Kidney (tissue), 14 donors: ENCODE measurements around the gene AFF3. TPM values are rescaled to one million over a fixed set of nuclear protein-coding genes. Genes with fewer than 3 reads are reported as not detected.

ENCODE experiments used
- DNase-seq, 5 donors: peaks; one replicate each; pipeline ENCODE4 v3.0.0-alpha.2; 2013 to 2020
- FAIRE-seq: peaks from 2 replicates; lab custom pipeline; 2012; peaks lifted over from hg19 to GRCh38; lab: Jason Lieb, UNC
- H3K27ac ChIP-seq, 2 donors: one replicate each; pipeline ENCODE4 v1.7.0; 2013; ENCODE audit warnings: low read depth in 2 of 2, low read length in 2 of 2, inconsistent platforms in 1 of 2
- H3K27me3 ChIP-seq: one replicate; pipeline ENCODE4 v1.7.1; 2013; ENCODE audit warnings: low read length, inconsistent platforms; ENCODE audit not compliant: control insufficient read depth, insufficient read depth
- H3K36me3 ChIP-seq, 3 donors: one replicate each; pipeline versions ENCODE4 v1.7.0 to v1.7.1; 2013; ENCODE audit warnings: low read length in 3 of 3, control low read depth in 1 of 3, inconsistent platforms in 1 of 3; ENCODE audit not compliant: insufficient read depth in 3 of 3, control insufficient read depth in 2 of 3
- H3K4me1 ChIP-seq, 3 donors: one replicate each; pipeline versions ENCODE4 v1.7.0 to v1.7.1; 2013; ENCODE audit warnings: low read length in 3 of 3, inconsistent platforms in 1 of 3, low read depth in 1 of 3; ENCODE audit not compliant: control insufficient read depth in 2 of 3, insufficient read depth in 2 of 3
- H3K4me3 ChIP-seq, 3 donors: one replicate each; pipeline versions ENCODE4 v1.7.0 to v1.8.1; 2013; ENCODE audit warnings: low read length in 3 of 3, control low read depth in 1 of 3, inconsistent platforms in 1 of 3
- H3K9ac ChIP-seq, 3 donors: one replicate each; pipeline versions ENCODE4 v1.7.0 to v1.7.1; 2013; ENCODE audit warnings: low read length in 3 of 3, control low read depth in 1 of 3, inconsistent platforms in 1 of 3
- H3K9me3 ChIP-seq, 3 donors: one replicate each; pipeline versions ENCODE4 v1.7.0 to v1.7.1; 2013; ENCODE audit warnings: low read length in 3 of 3, control low read depth in 1 of 3, inconsistent platforms in 1 of 3; ENCODE audit not compliant: control insufficient read depth in 2 of 3, insufficient read depth in 1 of 3
- intact Hi-C: fragments of 100-400 bp; cut with DNase I; formaldehyde crosslinking; loops from one replicate; pipeline ENCODE4 v1.11.1; 2022
- polyA plus RNA-seq: library from polyadenylated mRNA; stranded (reverse); fragments of 350-450 nt; fragmentation: Illumina TruSeq; extraction: RNeasy Lipid Tissue Mini Kit (QIAGEN cat#74804); gene quantifications from one replicate; pipeline ENCODE4 v1.2.3, GENCODE V29; 2014; ENCODE audit warnings: low read depth, low replicate concordance; ENCODE audit not compliant: insufficient read depth
- total RNA-seq: library from RNA; stranded (reverse); fragmentation: NEBNext Ultra II Directional; extraction: Animal tissue kit (Norgen Biotek cat#: 25700); gene quantifications from one replicate; pipeline ENCODE4 v1.2.1, GENCODE V29; 2021
- TF ChIP-seq, protein P1 (sequence below): IDR thresholded peaks from 3 replicates; pipeline ENCODE4 v1.5.1; 2012; ENCODE audit warnings: mild to moderate bottlenecking, moderate library complexity, borderline replicate concordance; ENCODE audit not compliant: insufficient read depth; ENCODE audit errors: extremely low read depth
- donor health status: control.
- donor health status: control.
- donor health status: control.
- donor health status: control.
- donor health status: control.
- donor health status: DM: yes; HTN: yes; CAD: no.
- donor health status: Normal renal cell carcinoma (clear cell type).

AFF3 gene
- total and polyA plus RNA-seq, 2 donors from 2014 or later = 0.65 to 11.0 TPM

DNA sequence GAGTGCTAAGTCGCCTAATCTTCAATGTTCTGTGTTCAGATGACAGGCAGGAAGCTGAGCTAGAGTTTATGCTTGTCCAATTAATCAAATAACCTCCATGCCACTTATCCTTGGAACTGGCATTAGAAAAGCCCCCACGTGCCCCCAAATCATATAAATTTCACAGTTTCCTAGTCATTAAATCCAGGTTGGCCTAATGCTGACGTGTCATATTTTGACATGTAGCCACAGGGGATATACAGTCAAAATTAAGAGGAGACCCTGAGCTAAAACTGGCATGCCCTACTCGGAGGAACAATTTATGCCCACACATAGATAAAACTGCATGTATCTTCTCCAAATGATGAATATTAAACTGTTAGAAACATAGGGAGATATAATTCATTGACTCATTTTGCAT, 101.0 kb downstream of the AFF3 start:
- intact Hi-C loops = no loop called here
- Histone ChIP-seq H3K4me3 (no peak overlapping the region), H3K27ac (no peak overlapping the region), H3K9me3 (no peaks in the 10 kb centered on the region), H3K36me3 (no peaks in the 10 kb centered on the region), H3K9ac (no peak overlapping the region), H3K4me1 (peaks cover 0 to 6% (median 0%) of the 10 kb centered on the region in 3 donors), H3K27me3 (no peaks in the 10 kb centered on the region)
- TF ChIP-seq, protein P1, sequence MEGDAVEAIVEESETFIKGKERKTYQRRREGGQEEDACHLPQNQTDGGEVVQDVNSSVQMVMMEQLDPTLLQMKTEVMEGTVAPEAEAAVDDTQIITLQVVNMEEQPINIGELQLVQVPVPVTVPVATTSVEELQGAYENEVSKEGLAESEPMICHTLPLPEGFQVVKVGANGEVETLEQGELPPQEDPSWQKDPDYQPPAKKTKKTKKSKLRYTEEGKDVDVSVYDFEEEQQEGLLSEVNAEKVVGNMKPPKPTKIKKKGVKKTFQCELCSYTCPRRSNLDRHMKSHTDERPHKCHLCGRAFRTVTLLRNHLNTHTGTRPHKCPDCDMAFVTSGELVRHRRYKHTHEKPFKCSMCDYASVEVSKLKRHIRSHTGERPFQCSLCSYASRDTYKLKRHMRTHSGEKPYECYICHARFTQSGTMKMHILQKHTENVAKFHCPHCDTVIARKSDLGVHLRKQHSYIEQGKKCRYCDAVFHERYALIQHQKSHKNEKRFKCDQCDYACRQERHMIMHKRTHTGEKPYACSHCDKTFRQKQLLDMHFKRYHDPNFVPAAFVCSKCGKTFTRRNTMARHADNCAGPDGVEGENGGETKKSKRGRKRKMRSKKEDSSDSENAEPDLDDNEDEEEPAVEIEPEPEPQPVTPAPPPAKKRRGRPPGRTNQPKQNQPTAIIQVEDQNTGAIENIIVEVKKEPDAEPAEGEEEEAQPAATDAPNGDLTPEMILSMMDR = no peak
- no peak for DNase-seq
- FAIRE-seq = no peak

DNA sequence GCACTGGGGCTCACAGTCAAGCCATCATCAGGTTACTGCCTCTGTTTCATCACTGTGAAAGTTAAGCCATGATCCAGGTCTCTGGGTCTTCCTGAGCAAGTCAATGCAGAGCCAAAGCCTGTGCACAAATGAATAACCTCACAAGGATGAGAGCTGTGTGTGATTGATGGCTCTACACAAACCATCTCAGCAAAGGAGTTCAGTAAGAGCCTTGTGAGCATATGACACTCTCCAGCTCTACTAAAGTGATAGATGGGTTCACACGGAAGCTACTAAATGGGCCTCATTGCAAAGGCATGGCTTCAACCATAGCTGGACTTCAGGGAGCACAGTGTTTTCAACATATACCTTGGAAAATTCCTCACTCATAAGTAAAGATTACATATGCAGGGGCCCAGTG, 101.5 kb downstream of the AFF3 start:
- H3K9me3 ChIP-seq = no peaks in the 10 kb centered on the region
- no peak for FAIRE-seq
- no peak overlapping the region for H3K9ac ChIP-seq
- no peaks in the 10 kb centered on the region for H3K27me3 ChIP-seq
- H3K36me3 ChIP-seq = no peaks in the 10 kb centered on the region
- H3K4me3 ChIP-seq = no peak overlapping the region
- H3K4me1 ChIP-seq = peaks cover 0 to 1% (median 0%) of the 10 kb centered on the region in 3 donors
- intact Hi-C loops = no loop called here
- DNase-seq = no peak
- no peak overlapping the region for H3K27ac ChIP-seq
- TF ChIP-seq, protein P1 = no peak

DNA sequence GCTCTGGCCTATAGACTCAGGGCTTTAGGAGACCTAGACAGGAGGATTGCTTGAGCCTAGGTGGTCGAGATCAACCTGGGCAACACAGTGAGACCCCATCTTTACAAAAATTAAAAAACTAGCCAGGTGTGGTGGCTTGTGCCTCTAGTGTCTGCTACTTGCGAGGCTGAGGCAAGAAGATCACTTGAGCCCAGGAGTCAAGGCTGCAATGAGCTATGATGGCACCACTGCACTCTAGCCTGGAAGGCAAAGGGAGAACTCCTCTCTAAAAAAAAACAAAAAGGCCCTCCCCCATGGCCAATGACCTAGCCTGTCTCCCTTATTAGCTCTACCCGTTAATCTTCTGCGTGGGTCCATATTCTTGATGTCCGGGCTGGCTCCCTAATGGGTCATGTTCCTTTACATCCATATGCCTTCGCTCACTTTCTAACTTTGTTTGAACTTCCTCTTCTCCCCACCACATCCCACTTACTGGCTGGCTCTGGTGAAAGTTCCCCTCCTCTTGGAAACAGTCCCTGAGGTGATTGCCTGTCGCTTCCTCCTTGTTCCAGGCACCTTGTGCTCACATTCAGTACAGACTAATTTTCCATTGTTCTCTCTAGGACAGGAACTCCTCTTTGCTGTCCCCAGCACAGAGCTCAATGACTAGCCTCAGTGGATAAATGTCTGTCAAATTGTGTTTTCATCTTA, 103.0 kb downstream of the AFF3 start:
- intact Hi-C loops = no loop called here
- H3K27ac ChIP-seq = no peak overlapping the region
- no peak for FAIRE-seq

More for the DNA sequence above, 103.0 kb downstream of the AFF3 start:
- Histone ChIP-seq H3K4me1 (no peaks in the 10 kb centered on the region), H3K9ac (no peak overlapping the region), H3K4me3 (no peak overlapping the region), H3K27me3 (no peaks in the 10 kb centered on the region), H3K36me3 (no peaks in the 10 kb centered on the region), H3K9me3 (no peaks in the 10 kb centered on the region)
- no peak for DNase-seq
- TF ChIP-seq, protein P1 = no peak
